Left lung (tissue), 10 donors: ENCODE results near the gene TNS3. TPM values are rescaled to one million over a fixed set of nuclear protein-coding genes. Genes with fewer than 3 reads are reported as not detected.

Experiments used
- ATAC-seq: fragments of 200-7000 bp; cut with Tn5 transposase; one replicate; pipeline ENCODE4 v1.9.1; 2020; ENCODE audit warnings: moderate library complexity
- DNase-seq, 4 donors: peaks; one replicate each; pipeline ENCODE4 v3.0.0-alpha.2; 2013 to 2020
- H3K27ac ChIP-seq, 2 donors: fragments of 200-600 bp; sonication (generic) in 1 of 2; one replicate each; pipeline versions ENCODE4 v1.5.0 to v1.8.0; 2020 to 2021
- H3K27me3 ChIP-seq, 2 donors: fragments of 200-600 bp; sonication (generic) in 1 of 2; one replicate each; pipeline versions ENCODE4 v1.5.0 to v1.8.0; 2020 to 2021
- H3K36me3 ChIP-seq, 2 donors: fragments of 200-600 bp; sonication (generic) in 1 of 2; one replicate each; pipeline versions ENCODE4 v1.5.0 to v1.8.0; 2020 to 2021
- H3K4me1 ChIP-seq, 2 donors: fragments of 200-600 bp; one replicate each; pipeline ENCODE4 v1.8.0; 2021
- H3K4me3 ChIP-seq, 2 donors: fragments of 200-600 bp; sonication (generic) in 1 of 2; one replicate each; pipeline versions ENCODE4 v1.5.0 to v1.8.0; 2020 to 2021; ENCODE audit warnings: mild to moderate bottlenecking in 1 of 2
- H3K9me3 ChIP-seq, 2 donors: fragments of 200-600 bp; sonication (generic) in 1 of 2; one replicate each; pipeline versions ENCODE4 v1.5.0 to v1.8.0; 2020 to 2021
- intact Hi-C, 2 donors: fragments of 100-400 bp; cut with DNase I; formaldehyde crosslinking; loops; one replicate each; pipeline versions ENCODE4 v1.11.2 to v1.14.2; 2022
- polyA plus RNA-seq, 6 donors: library from polyadenylated mRNA; unstranded; fragments of 120-200 nt; gene quantifications; one replicate each; pipeline ENCODE4 v1.2.1, GENCODE V29; 2013; ENCODE audit not compliant: insufficient read length in 6 of 6
- total RNA-seq, 2 donors: library from RNA; stranded (reverse); fragmentation: NEBNext Ultra II Directional; extraction: Animal tissue kit (Norgen Biotek cat#: 25700); gene quantifications; one replicate each; pipeline ENCODE4 v1.2.1, GENCODE V29; 2021
- TF ChIP-seq, protein P1 (sequence below), 2 donors: fragments of 200-600 bp; sonication (generic) in 1 of 2; IDR thresholded peaks; one replicate each; pipeline versions ENCODE4 v1.5.0 to v1.8.0; 2021; ENCODE audit warnings: antibody characterized with exemption in 2 of 2
- donor health status: DM: no; HTN: yes; CAD: no.
- donor health status: DM: no; HTN: no; CAD: no.

The TNS3 gene
- total and polyA plus RNA-seq, 8 donors: 86.3 to 151 (median 97.8) TPM

DNA sequence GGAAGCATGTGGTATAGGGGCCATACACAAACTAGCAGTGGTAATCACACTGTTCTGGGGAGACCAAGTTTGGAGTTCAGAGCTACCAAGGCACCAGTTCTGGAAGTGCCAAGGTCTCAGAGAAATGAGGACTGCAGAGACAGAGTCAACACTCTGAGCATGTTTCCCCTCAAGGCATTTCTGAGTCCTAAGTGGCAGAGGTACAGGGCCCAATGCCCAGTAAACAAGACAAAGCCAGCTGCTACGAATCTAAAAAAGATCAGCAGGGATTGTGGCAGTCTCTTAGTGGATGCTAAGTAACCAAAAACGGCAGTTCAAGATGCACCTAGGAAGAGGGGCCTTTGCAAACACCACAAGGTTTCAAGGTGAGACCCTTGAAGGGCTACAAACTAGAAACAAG is 271.9 kb downstream of the TNS3 start:
- H3K9me3 ChIP-seq: no peaks in the 10 kb centered on the region
- no peak for ATAC-seq
- H3K36me3 ChIP-seq: peaks cover 0 to 17% of the 10 kb centered on the region in 2 donors
- intact Hi-C loops: no loop called here
- H3K27me3 ChIP-seq: no peaks in the 10 kb centered on the region
- TF ChIP-seq, protein P1, sequence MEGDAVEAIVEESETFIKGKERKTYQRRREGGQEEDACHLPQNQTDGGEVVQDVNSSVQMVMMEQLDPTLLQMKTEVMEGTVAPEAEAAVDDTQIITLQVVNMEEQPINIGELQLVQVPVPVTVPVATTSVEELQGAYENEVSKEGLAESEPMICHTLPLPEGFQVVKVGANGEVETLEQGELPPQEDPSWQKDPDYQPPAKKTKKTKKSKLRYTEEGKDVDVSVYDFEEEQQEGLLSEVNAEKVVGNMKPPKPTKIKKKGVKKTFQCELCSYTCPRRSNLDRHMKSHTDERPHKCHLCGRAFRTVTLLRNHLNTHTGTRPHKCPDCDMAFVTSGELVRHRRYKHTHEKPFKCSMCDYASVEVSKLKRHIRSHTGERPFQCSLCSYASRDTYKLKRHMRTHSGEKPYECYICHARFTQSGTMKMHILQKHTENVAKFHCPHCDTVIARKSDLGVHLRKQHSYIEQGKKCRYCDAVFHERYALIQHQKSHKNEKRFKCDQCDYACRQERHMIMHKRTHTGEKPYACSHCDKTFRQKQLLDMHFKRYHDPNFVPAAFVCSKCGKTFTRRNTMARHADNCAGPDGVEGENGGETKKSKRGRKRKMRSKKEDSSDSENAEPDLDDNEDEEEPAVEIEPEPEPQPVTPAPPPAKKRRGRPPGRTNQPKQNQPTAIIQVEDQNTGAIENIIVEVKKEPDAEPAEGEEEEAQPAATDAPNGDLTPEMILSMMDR (IDR thresholded peaks at IDR 0.05): no peak
- no peak overlapping the region for H3K27ac ChIP-seq
- H3K4me1 ChIP-seq: peaks cover 0 to 2% of the 10 kb centered on the region in 2 donors
- no peak for DNase-seq
- H3K4me3 ChIP-seq: no peak overlapping the region

DNA sequence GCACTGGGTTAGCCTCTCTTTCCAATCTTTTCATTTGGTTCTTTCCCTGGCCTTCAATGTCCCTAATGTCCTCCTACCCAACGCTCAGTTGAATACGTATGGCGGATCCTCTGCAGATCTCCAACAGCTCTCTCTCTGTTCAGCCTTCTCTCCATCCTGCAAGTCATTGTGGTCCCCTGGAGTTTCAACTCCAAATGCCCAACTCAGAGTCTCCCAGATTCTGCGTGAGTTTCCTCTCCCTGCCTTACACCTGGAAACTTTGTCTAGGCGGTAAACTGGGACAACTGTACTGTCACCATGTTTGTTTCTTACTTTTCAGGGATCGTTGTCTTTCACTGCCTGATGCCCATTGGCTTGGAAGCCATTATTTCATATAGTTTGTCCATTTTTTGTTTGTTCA is 273.1 kb downstream of the TNS3 start:
- H3K4me3 ChIP-seq: no peak overlapping the region
- no peak for ATAC-seq
- TF ChIP-seq, protein P1 (IDR thresholded peaks at IDR 0.05): no peak
- no peak for DNase-seq
- no peaks in the 10 kb centered on the region for H3K9me3 ChIP-seq
- H3K27me3 ChIP-seq: no peaks in the 10 kb centered on the region
- intact Hi-C loops: no loop called here
- no peaks in the 10 kb centered on the region for H3K4me1 ChIP-seq
- peaks cover 0 to 22% of the 10 kb centered on the region in 2 donors for H3K36me3 ChIP-seq
- H3K27ac ChIP-seq: no peak overlapping the region

DNA sequence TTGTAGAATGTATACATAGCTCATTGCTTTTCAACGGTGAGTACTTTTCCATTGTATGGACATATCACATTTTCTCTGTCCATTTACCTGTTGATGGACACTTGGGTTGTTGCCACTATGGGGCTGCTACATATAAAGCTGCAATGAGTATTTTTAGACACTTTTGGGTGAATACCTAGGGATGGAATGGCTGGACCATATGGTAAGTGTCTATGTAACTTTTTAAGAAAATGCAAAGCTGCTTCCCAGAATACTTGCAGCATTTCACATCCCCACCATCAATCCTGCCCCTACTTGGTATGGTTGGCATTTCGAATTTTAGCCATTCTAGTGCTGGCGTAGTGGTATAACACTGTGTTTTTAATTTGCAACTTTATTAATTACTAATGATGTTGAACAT is 274.6 kb downstream of the TNS3 start:
- DNase-seq (no peak), ATAC-seq (no peak)
- intact Hi-C loops: no loop called here
- H3K9me3 ChIP-seq: no peaks in the 10 kb centered on the region
- TF ChIP-seq, protein P1 (IDR thresholded peaks at IDR 0.05): no peak
- no peak overlapping the region for H3K4me3 ChIP-seq
- peaks cover 0 to 30% of the 10 kb centered on the region in 2 donors for H3K36me3 ChIP-seq
- no peaks in the 10 kb centered on the region for H3K4me1 ChIP-seq
- no peaks in the 10 kb centered on the region for H3K27me3 ChIP-seq
- no peak overlapping the region for H3K27ac ChIP-seq

DNA sequence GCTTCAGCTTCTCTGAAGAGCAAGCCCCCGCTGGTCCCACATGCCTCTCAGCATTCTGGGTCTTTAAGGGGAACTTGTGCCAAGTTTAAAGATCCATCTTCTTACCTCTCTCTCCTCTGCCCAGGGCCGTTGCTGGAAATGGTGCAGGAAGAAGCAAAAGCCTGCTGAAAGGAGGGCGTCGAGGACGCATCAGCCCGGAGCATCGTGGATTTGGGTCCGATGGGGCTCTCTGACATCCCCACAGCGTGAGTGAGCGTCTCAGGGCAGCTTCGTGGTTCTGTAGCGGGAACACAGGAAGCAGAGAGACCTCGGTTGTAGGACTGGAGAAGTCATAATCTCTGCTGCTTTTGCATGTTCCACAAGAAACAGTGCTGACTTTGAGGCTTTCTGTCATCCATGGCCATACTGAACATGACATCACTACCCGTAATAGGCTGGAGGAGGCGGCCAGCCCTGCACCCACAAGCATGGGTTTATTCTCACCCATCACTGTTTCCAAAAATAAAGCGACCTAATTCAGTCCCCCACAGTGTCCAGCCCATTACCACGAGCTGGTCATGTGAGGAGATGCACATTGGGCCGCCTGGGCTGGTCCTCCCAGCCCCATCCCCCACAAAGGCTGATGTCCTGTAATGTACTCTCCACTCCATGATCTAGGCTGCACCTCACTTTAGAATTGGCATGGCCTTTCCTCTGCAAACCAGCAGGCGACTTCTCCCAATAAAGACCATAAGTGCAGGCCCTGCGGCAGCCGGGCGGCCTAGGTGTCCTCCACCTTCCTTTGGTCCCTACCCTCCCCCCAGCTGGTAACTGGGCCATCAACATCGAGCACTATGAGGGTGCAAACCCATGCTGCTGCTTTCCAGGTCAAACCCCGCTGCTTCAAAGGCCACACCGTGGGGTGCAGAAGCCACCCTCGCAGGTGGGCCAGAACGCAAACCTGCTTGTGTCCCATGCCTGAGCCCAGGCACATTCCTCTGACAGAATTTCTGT is 276.9 kb downstream of the TNS3 start:
- ATAC-seq: no peak
- Histone ChIP-seq H3K27me3 (no peaks in the 10 kb centered on the region), H3K4me1 (no peaks in the 10 kb centered on the region), H3K27ac (no peak overlapping the region), H3K36me3 (peaks cover 4 to 53% of the 10 kb centered on the region in 2 donors), H3K9me3 (no peaks in the 10 kb centered on the region), H3K4me3 (no peak overlapping the region)
- no peak for DNase-seq
- TF ChIP-seq, protein P1 (IDR thresholded peaks at IDR 0.05): no peak
- intact Hi-C loops: no loop called here

DNA sequence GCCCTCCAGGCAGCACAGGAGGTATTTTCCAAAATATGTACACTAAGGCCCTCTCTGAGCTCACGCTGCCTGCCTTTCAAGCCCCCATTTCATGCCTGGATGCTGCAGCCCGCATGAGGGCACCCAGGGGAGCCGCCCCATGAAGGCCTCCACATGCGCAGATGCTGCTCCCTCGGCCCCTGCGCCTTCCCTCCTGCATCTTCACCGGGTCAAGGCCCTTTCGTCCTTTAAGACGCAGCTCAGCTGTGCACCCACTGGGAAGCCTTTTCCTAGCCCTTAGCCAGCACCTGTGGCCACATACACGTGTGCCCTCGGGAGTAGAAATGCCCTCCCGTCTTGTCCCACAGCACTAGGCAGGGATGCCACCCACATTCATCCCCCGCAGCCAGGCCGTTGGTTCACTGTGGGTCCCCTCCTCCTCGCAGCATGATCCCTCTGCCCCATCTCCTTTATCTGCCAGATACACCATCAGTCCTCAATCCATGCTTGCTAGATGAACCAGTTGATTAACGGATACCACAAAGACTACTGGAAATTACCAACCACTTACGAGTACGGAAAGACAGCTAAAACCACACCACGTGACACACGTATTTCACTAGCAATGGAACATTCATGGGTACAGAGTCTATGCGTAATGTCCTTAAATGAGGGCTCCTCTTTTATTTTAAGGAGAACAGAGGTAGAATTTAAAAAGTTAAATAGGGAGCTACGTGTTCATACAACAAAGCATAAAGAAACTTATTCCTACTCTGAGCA is 278.0 kb downstream of the TNS3 start:
- Histone ChIP-seq H3K27me3 (no peaks in the 10 kb centered on the region), H3K9me3 (no peaks in the 10 kb centered on the region), H3K4me1 (no peaks in the 10 kb centered on the region), H3K27ac (no peak overlapping the region), H3K36me3 (peaks cover 4 to 64% of the 10 kb centered on the region in 2 donors), H3K4me3 (no peak overlapping the region)
- ATAC-seq (no peak), DNase-seq (no peak)
- intact Hi-C loops: no loop called here
- TF ChIP-seq, protein P1 (IDR thresholded peaks at IDR 0.05): no peak
